D721Med (cell line): Measurements from ENCODE around the gene NR2E3.
A peak's percentile ranks its signal among the peaks of the same experiment; 100 is the strongest.

Experiments
- DNase-seq: peaks from one replicate; pipeline ENCODE4 v3.0.0; 2011; ENCODE audit warnings: low spot score; ENCODE audit not compliant: insufficient read length
- FAIRE-seq: peaks from 2 replicates; lab custom pipeline; 2011; peaks lifted over from hg19 to GRCh38; lab: Jason Lieb, UNC
- CTCF ChIP-seq: IDR thresholded peaks from 2 replicates; pipeline ENCODE4 v1.5.1; 2012; ENCODE audit warnings: mild to moderate bottlenecking, control low read depth; ENCODE audit not compliant: insufficient read depth; ENCODE audit errors: missing control alignments

Gene NR2E3

GRCh38 chr15:71820127-71820526 is 9.8 kb downstream of the NR2E3 start:
- no peak for TF ChIP-seq CTCF
- DNase-seq (no peak), FAIRE-seq (no peak)

DNA sequence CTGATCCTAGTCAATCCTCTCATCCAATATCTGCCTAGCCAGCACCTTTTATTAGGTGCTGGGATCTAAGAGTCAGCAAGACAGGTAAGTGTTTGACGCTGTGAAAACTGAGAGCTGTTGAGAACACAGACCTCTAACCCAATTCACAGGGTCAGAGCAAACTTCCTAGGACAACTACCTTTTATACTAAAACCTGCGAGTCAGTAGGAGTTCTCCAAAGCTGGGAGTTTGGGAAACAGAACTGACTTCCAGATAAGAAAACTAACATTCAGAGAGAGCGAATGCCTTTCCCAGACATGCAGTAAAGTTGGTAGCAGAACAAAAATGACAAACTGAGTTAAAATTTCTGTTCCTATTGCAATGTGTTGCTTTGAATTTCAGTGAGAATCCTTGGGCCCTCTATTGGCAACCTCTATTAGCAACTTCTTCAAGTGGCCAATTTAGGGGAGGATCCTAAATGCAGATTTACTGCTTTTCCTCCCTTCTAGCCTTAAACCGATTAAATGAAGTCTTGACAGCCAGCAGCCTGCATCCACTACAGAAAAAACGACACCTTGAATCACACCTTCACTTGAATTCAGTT is 11.3 kb downstream of the NR2E3 start:
- no peak for FAIRE-seq
- no peak for DNase-seq
- no peak for TF ChIP-seq CTCF

DNA sequence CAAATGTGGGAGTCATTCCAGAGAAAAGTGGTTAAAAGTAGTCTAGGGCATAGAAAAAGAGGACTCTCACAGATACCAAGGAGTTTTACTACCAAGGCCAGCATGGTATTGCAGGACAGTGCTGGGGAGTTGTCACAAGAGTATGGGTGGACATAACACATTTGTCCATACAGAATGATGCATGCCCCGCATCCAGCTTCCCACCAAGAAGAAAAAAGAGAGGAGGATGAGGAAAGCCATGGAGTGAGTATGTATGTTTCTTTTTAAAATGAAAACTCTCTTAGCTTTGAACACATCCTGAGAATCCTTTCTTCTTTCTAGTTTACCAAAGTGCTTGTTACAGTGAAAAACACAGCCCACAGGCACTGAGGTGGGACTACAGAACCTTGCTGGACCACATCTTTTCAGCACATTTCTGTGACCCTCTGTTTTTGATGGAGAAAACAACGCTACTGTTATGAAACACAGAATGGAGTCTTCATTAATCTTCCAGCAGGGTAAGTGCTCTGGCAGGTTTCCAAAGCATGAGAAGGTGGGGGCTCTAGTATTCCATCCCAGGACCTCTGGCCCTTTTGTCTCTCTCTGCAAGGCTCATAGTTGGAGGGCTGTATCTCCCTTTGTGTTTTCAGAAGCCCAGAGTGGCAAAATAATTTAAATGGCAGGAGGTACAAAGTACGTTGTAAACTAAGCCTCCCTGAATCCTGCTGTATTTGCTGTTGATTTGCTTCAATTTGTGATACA is 12.7 kb downstream of the NR2E3 start:
- no peak for DNase-seq
- FAIRE-seq = no peak
- TF ChIP-seq CTCF = no peak

DNA sequence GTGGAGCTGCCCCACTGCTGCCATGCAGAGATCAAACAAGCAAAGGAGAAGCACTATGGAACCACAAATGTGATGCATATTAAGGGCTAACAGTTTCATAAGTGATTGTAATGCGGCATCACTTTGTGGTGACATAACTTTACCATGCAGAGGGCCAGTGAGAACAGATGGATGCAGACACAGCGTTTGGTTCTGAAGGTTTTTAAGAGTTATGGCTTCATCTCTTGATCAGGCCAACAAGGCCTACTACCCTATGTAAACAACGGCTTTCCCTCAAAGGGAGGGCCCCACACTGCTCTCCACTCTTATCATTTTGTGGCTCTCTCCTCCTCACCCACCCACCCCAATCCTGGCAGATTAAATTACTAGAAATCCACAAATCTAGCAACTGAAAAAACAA is 13.4 kb downstream of the NR2E3 start:
- no peak for TF ChIP-seq CTCF
- no peak for DNase-seq
- FAIRE-seq = no peak

GRCh38 chr15:71825021-71825730 is 14.8 kb downstream of the NR2E3 start:
- peak; percentile 29 for FAIRE-seq

GRCh38 chr15:71826196-71826595 is 15.8 kb downstream of the NR2E3 start:
- no peak for TF ChIP-seq CTCF
- FAIRE-seq (no peak), DNase-seq (no peak)

More at GRCh38 chr15:71825021-71825730, 14.8 kb downstream of the NR2E3 start:
- no peak for TF ChIP-seq CTCF
- no peak for DNase-seq
